GM18502 (cell line): Measurements from ENCODE around the gene MOB3A.
A peak's percentile ranks its signal among the peaks of the same experiment; 100 is the strongest.

ENCODE experiments used
- ATAC-seq: cut with Tn5 transposase; IDR thresholded peaks from one replicate; pipeline ENCODE4 v1.9.1; 2021; ENCODE audit warnings: mild to moderate bottlenecking; ENCODE audit not compliant: unreplicated experiment, poor library complexity

The MOB3A gene

DNA sequence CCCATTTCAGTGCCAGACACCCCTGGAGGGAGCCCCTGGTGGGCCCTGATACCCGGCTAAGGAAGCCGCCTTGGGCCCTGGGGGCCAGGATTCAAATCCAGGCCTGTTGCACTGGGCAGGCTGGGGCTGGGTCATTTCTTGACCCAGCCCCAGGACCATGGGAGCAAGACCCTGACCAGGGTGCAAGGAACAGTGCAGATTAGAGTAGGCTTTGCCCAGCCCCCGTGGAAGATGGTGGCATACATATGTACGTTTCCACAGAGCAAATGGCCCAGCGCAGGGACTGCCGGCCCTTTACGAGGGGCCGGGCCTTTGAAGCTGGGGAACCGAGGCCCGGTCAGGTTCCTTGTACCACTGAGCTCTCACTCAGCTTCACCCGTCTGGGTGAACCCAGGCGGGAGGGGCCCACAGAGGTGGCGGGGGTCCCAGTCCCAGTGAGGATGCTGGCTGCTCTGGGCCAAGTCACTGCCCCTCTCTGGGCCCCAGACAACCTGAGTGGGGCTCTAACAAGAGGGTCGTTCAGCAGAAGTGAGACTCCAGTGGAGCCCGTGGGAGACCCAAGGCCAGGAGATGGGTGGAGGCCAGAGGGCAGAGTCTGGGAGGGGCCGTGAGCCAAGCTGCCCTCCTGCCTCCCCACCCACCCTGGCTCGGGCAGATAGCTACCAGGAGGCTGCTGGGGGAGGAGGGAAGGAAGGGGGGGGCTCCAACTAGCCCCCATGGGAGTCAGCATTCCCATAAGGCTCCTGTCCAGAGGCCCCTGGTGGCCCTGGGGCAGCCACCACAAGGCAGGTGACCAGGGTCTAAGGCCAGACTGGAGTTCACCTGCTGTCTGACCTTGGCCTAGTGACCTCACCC lies 47.8 kb downstream of the MOB3A start:
- ATAC-seq: no peak

DNA sequence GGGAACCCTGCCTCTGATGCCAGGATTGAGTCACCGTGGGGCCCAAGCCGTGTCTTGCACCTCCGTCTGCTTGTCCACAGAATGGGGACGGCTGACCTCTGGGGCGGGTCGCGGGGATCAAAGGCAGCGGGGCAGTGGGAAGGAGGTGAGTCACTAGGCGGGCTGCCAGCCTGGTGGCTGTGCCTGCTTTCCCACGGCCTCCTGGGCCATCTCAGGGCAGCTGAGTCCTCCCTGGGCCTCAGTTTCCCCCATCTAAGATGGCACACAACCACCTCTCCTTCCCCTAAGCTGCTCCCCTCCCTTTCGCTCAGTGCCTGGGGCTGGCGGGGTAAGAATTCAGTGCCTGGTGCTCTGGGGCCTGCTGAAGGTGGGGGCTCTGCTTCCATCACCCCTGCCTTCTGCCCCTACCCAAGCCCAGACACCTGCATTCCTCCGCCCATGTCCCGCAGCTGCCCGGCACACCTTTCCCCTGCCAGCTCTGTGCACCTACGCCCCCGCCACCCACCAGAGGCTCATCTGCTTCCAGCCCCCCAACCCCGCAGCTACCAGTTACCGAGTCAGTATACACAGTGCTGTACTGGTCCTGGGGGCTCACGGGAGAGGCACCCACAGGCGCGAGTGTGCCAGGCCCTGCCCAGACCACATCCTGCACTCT lies 48.5 kb downstream of the MOB3A start:
- no peak for ATAC-seq

DNA sequence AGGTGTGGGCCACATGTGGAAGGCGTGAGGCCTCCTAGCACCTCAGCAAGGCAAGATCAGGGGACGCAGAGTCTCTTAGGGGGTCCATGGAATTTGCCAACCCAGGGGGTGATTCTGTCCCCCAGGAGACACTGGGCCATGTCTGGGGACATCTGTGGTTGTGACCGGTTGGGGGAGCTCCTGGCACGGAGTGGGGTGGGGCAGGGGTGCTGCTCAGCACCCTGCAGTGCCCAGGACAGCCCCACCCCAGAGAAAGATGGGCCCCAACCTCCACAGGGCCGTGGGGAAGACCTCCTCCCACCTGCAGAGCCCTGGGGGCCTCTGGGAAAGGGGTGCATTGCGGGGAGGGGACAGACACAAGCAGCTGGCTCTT lies 49.1 kb downstream of the MOB3A start:
- ATAC-seq: no peak

DNA sequence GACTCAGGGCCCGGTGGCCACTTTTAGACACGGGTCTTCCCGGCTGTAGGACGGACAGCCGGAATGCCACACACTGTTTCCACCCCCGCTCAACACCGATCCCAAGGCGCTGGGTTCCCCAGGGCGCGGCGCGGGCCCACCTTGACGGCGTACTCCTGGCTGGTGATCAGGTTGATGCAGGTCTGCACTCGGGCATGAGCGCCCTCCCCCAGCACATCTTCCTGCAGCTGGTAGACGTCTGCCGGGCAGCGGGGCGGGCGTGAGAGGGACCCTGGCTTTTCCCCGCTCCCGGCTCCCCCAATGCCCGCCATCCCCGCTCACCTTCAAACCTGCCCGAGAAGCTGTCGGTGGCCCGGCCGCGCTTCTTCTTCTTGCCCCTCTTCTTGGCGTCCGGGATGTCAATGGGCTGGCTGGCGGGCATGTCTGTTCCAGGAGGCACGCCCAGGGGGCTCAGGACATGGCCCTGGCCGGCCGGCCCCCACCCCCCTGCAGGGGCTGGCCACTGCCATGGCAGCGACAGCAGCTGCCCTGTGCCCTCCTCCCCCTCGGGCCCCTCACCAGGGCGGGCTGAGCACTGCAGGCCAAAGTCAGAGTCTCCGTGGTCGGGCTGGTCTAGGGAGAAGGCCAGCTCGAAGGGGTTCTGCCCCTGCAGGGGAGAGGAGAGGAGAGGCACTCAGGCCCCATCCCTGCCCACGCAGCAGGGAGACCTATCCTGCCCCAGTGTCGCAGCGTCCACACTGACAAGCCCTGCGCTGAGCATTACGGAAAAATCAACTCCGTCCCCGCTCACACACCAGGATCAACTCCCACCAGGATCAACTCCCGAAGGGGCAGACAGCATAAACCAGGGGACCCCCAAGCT lies 49.8 kb downstream of the MOB3A start:
- no peak for ATAC-seq

DNA sequence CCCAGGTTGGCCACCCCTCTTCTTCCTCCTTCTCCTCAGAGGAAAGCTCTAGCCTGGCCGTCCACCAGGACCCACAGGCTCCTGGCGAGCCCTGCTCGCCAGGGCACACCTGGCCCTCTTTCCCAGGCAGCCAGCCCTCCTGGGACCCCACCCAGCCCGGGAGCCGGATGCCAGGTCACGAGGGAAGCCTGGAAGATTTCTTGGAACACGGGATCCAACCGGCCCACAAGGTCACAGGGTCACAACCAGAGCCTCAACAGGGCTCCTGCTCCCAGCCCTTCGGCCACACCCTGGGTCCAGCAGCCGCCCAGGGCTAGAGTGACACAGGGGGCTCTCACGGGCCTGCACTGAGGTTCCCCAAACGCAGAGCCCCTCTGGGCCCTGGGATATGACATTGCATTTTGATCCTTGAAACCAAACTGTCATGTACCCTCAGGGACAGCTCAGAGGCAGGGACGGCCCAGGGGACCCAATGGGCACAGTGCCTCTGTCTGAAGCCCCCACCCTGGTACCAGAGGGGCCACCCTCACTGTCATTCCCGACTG lies 50.6 kb downstream of the MOB3A start:
- ATAC-seq: no peak

DNA sequence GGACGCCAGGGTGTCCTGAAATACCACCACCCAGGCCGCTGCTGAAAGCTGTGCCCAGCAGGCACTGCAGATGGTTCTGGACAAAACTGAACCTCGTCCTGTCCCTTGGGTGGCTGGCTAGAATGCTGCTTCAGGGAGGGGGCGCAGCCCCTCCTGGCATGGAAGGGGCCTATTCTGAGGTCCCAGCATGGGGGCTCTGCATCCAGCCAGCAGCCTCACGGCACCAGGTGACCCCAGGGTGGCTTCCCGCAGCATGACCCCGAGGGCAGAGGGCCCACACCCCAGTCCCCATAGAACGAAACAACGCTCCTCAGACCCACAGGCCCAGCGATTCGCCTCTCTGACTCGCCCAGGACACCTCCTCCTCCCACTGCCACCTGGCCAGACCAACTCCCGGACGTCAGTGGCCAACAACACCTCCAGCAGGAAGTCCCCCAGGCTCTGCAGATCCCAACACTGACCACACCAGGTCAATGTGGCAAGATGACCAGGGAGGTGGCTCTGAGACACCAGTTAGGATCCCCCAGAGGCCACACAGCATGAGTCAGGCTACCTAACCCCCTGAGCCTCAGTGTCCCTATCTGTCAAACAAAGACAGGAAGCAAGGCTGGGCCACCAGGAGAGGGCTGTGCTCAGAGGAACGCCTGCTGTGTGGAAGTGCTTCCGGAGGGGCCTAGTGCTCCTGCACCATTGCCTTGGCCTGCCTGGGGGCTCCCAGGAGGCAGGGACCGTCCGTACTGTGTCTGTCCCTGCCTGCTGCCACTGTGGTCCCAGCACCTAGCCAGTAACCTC lies 51.2 kb downstream of the MOB3A start:
- ATAC-seq: no peak

DNA sequence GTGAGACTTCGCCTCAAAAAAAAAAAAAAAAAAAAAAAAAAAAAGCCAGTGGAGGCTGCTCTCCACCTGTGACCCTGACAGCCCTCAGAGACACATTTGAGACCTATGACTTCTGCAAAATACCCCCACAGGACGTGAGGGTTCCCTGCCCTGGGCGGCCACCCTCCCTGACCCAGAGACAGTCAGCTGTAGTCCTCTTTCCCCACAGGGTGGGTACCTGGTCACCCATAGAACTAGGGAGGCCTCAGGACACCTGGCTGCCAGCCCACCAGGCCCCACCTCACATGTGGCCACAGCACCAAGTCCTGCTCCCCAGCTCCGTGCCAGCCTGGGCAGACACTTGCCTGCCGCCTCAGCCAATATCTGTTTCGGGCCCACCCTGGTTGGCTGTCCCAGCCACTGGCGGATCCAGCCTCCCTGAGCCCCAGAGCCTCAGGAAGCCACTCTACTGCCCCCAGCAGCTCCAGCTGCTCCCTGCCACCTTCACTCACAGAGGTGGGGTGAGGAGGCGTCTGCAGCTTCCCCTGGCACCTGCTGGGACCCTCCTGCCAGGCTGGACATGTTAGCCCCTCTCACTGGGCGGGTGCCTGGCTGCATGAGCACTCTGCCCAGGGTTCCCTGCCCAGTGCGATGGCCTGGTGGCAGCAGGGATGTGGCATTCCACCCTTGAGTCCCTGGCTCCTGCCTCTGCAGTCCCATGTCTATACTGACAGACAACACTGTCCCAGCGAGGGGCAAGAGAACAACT lies 52.0 kb downstream of the MOB3A start:
- no peak for ATAC-seq

DNA sequence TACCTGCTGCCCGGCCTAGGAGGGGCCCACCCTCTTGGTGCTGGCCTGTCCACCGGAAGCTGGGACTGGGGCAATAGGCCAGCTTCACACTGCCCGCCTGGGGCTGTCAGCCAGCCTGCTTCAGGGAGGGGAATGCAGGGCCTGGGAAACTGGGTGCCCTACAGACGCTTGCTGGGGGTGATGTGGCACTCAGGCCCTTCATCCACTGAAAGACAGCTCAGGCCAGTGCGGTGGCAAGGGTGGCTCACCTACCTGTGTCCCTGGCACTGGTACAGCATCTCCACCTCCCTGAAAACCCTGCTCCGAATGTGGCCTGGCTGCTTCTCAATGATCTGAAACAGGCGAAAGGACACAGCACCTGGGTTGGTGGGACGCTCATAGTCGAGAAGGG lies 52.9 kb downstream of the MOB3A start:
- no peak for ATAC-seq

DNA sequence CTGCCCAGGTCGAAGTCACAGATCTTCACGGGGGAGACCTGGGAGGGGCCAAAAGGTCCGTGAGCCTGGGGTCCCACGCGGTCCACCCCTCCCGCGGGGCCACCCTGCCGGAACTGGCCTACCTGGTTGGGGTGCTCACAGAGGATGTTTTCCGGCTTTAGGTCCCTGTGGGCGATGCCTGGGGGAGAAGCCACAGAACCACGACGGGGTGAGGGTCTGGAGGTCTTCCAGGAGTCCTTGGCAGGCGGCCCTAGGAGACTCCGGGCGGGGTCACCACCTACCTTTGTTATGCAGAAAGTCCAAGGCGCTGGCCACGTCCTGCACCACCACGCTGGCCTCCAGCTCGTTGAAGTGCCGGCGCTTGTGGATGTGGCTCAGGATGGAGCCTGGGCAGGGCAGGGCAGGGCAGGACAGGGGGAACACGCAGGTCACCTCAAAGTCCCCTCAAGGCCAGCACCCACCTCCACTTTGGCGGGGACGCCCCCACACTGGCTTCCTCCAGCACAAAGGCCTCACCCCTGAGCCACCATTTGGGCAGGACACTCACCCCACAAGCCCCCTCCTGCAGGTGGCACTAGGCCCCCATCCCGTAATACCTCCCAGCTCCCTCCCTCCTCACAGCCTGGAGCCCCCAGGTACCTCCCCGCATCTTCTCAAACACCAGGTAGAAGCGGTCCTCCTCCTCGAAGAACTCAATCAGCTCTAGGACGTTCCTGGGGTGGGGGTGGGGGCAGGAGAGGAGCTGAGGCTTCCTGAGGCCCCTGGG lies 53.5 kb downstream of the MOB3A start:
- no peak for ATAC-seq

DNA sequence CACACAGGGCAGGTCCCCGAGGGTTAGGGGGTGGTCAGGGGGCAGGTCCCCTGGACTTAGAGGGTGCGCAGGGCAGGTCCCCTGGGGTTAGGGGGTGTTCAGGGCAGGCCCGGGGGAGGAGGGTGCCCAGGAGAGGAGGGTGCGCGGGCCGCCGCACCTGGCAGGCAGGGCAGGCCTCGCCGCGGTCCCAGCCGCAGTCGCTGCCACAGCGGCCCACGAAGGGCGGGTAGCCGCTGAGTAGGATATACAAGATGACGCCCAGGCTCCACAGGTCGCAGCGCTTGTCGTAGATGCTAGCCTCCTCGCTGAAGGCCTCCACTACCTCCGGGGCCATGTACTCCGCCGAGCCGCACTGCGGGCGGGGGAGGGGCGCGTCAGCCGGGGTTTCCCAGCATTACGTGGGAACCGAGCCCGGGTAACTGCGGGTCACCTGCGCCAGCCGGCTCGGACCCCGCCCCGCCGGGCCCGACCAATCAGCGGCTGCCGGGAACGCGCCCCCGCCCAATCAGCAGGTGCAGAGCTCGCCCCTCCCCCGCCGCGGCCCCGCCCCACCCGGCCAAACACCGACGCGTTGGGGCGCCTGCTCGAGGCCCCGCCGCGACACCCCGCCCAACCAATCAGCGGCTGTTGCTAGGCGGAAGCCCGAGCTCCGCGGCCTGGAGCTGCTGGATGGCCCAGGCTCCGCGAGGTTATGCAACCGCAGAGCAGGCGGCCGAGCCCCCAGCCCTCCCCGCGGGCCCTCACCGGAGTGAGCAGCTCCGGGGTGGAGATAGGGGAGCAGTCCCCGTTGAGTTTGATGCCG lies 54.2 kb downstream of the MOB3A start:
- ATAC-seq: peak; percentile 63

DNA sequence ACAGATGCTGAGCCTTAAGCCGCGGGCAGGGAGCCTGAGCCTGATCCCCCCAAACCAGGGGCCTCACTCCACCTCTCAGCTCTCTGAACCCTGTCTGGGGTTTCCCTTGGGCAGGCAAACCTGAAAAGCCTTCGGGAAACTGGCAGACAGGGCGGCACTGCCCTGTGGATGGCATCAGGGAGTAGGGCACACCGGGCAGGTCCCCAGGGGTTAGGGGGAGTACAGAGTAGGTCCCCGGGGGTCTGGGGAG lies 54.8 kb downstream of the MOB3A start:
- no peak for ATAC-seq

DNA sequence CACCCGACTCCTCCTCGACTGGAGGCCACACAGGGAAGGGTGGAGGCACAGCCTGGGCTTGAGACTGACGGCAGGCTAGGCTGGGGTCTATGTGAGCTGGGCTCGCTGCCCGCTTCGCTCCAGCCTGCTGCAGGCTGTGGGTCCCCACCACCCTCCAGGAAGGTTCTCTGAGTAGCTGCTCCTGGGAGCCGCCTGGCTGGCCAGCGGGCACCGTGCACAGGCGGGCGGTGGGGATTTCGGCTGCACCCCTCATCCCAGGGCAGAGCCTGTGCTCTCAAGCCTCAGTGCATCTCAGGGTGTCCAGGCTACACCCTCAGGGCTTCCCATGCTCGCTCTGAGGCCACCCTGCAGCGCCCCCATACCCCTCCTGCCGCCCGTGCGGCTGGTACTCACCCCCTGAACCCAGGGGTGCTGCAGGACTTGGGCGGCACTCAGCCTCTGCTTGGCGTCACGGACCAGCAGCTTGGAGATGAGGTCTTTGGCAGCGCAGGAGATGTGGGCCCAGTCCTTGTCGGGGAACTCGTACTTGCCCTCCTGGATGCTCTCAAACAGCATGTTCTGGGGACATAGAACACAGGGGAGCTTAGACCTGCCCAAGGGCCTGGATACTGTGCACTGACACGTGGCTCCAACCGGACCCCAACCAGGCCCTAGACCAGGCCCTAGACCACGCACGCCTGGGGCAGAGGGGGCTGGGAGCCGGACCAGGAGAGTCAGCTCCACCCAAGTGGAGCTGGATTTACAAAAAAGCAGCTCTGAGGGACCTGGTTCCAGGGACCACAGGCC lies 55.3 kb downstream of the MOB3A start:
- ATAC-seq: no peak

DNA sequence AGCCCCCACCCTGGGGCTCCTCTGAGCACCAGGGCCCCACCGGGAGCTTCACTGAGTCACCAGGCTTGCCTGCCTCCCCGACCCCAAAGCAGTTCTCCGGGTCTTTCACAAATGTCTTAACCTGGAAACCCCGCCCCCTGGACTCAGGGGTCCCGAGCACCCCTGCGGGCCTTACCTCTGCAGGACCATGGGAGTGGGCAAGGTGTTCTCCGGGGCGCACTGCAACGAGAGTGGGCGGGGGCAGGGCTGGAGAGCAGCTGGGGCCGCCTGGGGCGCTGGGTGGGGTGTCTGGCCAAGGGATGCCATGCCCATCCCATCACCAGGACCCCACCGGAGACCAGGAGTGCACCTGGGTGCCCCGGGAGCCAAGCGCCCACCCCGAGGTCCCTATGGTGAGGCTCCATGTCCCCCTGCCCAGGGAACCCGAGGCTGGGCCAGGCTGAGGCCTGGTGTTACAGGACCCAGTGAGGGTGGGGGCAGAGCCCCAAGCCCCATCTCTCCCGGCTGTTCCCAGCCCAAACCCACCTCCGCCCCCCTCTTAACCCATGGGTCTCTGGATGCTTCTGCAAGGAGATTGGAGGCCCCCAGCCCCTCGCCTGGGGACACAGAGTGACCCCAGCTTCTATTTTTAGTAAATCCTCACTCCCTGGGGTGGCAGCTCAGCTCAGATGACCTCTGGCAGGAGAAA lies 56.0 kb downstream of the MOB3A start:
- ATAC-seq: no peak

DNA sequence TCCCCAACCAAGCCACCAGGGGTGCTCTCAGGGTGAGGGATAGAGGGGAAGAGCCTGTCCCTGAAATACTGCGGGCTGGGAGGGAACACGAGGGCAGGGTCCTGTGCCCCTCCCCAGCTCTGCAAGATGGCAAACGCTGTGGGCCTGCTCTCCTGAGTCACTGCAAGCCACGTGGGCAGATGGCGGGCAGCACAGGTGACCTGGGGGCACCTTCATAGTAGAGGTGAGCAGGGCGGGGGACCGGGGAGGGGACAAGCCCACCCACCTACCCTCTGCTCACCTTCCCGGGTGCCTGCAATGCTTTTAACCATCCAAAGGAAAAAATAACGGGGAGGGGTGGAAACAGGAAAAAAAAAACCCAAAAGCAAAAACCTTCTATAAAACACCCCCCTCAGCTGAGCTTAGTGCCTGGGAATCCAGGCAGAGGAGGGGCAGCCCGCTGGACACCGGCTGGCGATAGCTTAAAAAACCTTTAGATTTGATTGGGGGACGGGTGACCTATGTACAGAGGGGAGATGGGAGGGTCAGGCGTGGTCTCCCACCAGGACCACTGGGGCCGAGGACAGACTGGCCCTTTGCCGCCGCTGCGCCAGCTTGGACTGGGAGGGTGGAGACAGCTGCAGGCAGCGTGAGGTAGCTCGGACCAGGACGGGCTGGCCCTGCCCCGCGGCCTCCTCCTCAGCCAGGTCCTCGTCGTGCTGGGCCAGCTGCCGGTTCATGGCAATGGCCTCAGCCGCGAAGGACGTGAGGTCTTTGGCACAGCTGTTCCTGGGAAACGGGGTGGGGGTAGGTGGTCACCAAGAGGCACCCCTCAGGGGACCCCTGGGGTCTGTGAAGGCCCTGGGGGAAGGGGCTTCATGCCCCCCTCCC lies 56.8 kb downstream of the MOB3A start:
- no peak for ATAC-seq

DNA sequence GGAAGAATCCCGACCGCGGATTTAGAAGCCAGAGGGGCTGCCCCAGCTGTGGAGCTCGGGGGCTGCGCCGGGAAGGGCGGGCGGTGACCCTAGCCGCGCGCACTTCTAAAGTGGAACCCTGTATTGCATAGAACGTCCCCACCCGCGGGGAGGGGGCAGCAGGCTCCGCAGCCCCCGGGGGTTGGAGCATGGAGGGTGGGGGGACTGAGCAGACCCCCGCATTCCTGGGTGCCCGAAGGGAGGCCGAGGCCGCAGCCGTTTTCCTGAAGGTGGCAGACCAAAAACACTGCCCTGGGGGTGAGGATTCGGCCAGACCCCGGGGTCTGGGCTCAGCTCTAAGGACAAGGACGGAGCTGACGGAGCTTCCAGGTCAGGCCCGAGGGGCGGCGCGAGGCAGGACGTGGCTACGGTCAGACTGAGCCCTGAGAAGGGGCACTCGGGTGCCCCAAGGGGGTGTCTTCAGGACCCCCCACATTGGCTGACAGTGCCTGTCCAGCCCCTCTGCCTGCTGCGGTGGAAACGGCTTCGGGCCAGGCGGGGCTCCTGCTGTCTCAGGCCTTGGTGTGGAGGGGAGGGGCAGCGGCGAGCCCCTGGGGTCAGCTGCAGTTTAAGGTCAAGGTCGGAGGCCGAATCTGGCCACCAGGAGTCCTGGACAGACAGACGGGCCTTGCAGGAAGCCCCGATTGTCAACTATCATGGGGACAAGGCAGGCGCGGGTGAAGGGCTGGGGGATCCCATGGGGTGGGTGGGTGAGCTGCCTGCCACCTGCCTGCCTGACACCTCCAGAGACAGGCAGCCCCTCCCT lies 57.6 kb downstream of the MOB3A start:
- ATAC-seq: no peak
